Measurements from ENCODE around the gene ADAM11.

The ADAM11 gene

DNA sequence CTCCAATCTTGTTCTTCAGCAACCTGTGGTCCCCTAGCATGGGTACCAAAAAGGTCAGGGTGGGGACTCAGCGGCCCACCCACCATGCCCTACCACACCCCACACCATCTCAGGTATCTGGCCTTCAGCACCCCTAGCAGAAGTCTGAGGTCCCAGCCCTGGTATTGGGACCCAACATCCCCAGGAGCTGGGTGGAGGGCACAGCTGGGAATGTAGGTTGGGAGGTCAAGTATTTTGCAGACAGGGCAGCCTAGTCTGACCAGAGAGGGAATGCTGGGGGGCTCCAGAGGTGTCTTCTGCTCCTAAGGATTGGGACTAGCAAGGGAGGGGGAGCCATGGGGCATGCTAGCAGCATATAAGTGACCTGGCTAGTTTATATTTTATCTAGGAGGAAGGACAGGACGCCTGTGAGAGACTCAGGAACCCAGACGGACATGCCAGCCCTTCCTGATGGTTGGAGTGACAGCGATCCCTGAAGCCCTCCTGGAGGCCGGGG is 822 bp upstream of the ADAM11 start:
- DNase-seq, result no peak

DNA sequence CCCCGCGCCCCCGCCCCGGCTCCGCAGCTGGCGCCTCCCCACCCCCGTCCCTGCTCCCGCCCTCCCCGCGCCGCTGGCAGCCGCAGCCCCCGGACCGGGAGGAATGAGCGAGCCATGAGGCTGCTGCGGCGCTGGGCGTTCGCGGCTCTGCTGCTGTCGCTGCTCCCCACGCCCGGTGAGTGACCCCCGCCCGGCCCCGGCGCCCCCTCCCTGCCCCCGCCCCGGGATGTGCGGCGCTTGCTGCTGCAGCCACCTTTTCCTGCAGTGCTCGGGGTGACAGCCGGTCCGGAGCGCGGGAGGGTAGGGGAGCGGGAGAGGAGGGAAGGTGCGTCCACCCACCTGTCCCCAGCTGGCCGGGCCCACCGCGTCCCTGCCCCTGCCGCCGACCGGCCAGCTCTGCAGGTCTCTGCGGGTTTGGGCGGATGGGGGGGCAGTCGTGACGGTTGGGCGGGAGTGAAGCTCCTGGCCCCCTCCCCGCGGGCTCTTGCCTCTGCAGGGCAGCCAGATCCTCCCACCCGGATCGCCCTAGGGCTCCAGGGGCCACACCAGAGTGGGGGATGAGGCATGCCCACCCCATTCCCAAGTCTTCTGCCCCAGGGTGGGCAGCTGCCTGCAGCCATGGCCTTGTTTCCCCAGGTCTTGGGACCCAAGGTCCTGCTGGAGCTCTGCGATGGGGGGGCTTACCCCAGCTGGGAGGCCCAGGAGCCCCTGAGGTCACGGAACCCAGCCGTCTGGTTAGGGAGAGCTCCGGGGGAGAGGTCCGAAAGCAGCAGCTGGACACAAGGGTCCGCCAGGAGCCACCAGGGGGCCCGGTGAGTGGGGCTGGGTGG is 513 bp downstream of the ADAM11 start:
- DNase-seq, result no peak

GRCh38 chr17:44759916-44760243 is 1.1 kb downstream of the ADAM11 start:
- no peak for DNase-seq

DNA sequence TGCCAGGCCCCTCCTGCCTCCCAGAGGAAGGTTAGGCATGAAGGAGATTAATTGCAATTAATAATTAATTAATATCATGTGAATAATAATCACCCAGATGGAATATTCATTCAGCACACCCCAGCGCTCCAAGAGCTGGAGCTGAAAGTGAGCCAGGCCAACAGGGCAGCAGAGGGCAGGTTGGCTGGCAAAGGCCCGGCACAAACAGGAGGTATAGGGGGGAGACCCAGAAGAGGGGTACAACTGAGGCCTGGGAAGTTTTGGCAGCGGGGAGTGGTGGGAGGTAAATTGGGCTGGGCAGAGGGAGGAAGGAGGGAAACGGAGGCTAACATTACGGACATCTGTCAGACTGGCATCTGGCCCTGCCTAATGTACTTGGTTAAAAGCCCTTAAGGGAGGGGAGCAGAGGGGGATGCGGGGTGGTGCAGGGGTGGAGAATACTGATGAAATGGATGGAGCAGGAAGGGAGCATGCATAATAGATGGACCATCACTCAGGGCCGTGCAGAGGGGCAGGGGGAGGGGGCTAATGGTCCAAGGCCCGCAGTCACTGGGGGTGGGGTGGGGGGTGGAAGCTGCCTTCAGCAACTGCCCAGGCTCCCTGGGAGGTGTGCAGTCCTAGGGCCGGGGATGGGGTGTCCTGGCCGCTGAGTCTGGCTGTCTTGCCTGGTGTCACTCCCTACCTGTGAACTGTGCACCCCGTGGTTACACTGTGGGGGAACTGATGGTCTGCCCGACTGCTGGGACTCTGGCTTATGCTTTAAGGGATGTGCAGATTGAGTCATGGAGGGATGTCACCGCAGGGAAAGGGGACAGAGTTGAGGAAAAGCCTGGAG is 1.9 kb downstream of the ADAM11 start:
- DNase-seq, result no peak

DNA sequence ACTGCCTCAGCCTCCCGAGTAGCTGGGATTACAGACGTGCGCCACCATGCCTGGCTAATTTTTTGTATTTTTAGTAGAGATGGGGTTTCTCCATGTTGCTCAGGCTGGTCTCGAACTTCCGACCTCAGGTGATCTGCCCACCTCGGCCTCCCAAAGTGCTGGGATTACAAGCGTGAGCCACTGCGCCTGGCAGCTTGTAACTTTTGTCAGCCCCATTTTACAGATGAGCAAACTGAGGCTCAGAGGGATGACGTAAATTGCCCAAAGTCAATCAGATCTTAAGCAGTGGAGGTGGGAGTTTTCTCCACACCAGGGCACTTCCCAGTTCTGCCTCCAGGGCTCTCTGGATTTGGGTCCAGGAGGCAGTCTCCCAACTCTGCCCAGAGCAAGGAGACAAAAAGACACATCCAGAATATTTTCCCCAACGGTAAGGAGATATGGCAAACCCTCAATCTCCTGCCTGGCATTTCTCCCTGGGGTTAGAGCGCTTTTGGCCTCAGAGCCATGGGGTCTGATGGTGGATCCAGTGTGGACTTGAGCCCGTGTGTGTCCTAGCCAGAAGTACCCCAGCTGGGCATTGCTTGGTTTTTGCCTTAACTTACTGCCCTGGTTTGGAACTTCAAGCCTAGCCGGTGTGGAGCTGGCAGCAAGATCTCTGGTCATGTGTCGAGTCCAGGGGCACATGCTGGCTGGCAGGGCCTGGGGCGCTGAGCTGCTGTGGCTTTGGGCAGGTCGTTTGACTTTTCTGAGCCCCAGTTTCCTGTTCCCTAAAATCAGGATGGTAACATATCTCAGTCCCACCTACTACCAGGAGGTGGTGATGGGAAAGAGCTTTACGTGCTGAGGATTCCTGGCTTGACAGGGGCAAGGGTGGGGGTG is 3.4 kb downstream of the ADAM11 start:
- no peak for DNase-seq

DNA sequence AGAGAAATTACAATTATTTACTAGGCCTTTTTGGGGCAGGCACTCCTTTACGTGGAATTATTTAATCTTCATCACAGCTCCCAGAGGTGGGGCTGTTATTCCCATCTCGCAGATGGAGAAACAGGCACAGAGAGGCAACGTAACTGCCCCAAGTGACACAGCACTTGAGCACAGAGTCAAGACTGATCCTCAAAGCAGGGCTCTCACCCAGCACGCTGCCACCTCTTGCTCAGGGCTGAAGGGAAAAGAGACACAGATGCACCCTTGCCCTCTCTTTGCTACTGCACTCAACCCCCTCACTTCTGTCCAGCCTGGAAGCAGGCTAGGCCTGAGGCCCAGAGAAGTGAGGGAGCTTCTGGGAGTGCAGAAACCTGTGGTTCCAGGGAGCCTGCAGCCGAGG is 4.4 kb downstream of the ADAM11 start:
- DNase-seq, result no peak

- DNase-seq, result no peak
These were observed 7.2 kb downstream of the ADAM11 start for GRCh38 chr17:44765965-44766364.

- no peak for DNase-seq
These were observed 7.7 kb downstream of the ADAM11 start for GRCh38 chr17:44766409-44767038.

DNA sequence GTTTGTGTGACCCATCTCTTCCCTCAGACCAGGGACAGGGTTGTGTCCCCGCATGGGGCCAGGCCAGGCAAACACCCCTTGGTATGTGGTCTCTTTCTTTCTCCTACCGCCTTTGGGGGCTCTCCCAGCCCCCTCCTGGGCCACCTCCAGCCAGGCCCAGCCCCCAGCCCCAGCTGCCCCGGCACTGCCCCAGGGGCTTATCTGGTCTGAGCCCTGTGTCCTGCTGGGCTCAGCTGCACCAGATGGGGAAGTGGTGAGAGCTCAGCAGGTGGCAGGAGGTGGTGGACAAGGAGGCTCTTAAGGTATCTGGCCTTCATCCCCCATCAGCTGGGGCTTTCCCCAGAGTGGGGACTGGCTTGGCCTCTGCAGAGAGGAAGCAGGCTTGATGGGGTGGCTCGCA is 8.7 kb downstream of the ADAM11 start:
- DNase-seq, result no peak

GRCh38 chr17:44768505-44769142 is 9.8 kb downstream of the ADAM11 start:
- DNase-seq, result no peak

DNA sequence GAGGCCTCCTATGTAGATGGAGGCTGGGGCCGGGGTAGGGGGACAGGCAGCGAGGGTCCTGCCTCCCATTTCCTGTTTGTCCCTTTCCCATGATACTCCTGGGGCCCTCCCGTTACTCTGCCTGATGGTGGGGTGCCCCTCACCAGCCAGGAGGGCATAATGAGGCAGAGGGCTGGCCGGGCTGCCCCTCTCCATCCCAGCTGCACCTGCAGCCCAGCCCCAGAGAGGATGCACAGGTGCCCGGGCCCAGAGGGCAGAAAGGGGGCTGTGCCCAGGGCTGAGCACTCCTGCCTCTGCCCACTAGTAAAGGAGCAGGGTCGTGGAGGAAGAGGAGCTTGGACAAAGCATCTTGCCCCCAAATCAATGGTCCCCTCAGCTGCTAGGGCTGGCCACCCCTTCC is 10.4 kb downstream of the ADAM11 start:
- DNase-seq, result no peak

DNA sequence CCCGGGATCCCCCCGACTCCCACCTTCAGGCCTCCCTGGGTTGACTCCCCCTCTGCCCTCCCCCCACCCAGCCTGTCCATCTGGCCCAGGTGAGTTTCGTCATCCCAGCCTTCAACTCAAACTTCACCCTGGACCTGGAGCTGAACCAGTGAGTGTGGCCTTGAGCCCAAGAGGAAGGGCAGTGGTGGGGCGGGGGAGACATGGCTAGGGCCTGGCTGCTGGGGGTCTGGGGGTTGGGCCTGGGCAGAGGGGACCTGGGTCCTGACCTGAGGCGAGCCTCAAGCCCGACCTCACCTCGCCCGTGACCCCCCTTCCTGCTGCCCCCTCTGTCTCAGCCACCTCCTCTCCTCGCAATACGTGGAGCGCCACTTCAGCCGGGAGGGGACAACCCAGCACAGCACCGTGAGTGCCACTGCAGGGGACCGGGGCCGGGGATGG is 10.9 kb downstream of the ADAM11 start:
- DNase-seq, result no peak

DNA sequence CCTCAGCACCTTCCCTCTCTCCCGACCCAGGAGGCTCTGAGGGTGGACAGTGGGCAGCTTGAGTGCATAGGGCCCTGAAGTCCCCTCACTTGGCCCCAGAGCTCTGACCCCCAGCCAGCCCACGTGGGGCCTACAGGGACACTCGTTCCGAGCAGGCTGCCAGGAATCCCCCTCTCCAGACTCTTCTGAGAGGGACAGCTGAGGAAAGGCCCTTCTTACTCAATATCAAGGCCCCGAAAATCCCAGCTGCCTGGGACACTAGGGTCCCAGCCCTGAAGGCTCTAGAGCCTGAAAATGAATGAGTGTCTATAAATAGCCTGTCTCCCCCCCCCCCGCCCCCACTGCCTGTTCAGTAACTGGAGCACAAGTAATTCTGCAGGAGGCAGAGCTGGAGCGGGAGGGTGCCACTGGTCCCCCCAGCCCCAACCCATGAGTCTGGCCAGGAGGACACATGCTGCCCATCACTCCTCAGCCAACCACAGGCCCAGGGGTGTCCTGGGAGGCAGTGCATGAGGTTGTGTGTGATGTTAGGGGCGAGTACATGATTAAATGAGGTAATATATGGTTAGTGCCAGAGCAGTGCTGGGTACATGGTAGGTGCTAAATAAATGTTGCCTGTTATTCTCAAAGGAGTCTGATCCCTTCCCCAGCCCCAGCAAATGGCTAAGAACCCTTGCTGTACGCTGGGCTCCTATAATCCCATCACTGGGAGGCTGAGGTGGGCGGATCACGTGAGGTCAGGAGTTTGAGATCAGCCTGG is 11.6 kb downstream of the ADAM11 start:
- no peak for DNase-seq

DNA sequence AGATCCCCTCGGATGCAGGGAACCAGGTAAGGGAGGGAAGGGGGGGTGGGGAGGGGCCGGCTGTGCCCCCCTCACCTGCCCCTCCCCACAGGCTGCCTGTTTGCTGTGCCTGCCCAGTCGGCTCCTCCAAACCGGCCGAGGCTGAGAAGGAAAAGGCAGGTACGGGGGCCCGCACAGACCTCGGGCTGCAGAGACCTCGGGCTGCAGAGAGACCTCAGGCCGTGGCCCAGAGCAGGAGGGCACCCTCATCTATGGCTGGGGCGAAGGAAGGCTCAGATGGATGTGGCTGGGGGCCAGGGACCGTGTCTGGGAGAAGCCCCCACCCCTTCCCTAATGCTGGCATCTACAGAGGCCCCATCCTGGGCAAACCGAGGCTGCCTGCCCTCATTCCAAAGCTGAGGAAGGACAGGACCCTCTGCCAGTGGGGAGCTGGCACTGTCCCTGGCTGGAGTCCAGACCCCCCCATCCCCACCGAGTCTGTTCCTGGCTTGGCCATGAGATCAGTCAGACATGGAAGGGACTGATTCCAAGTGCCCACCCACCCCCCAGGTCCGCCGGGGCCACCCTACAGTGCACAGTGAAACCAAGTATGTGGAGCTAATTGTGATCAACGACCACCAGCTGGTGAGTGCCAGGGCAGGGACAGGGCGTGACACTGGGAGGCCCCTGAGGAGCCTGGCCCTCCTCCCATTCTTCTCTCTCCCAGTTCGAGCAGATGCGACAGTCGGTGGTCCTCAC is 13.7 kb downstream of the ADAM11 start:
- no peak for DNase-seq

GRCh38 chr17:44773140-44773539 is 14.4 kb downstream of the ADAM11 start:
- no peak for DNase-seq

DNA sequence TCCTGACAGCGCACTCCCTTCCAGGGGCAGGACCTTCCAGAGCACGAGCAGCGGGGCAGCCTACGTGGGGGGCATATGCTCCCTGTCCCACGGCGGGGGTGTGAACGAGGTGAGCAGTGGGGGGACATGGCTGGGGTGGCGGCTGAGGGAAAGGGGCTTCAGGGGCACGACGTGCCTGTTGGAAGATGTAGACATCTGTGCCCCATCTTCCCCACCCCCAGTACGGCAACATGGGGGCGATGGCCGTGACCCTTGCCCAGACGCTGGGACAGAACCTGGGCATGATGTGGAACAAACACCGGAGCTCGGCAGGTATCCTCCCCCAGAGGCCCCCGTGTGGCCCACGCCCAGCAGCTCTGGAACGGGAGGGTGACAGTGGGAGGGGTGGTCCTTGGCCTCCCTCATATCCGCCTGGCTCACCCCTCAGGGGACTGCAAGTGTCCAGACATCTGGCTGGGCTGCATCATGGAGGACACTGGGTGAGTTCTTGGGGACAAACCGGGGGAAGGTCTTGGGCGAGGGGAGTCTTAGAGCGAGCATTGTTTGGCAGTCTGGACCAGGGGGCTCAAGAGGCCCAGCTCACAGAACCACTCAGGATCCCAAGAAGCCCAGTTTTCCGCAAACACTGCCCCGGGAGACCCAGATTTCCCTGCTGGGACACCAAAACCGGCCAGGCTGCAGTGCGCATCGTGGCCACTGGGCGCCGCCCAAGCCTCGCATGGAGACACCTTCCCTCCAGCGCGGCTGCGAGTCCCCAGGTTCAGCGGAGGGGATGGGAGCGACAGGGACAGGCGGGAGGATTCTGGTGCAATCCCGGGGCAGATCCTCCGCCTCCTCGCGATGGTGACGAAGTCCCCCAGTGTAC is 15.7 kb downstream of the ADAM11 start:
- DNase-seq, result peak; percentile 86

DNA sequence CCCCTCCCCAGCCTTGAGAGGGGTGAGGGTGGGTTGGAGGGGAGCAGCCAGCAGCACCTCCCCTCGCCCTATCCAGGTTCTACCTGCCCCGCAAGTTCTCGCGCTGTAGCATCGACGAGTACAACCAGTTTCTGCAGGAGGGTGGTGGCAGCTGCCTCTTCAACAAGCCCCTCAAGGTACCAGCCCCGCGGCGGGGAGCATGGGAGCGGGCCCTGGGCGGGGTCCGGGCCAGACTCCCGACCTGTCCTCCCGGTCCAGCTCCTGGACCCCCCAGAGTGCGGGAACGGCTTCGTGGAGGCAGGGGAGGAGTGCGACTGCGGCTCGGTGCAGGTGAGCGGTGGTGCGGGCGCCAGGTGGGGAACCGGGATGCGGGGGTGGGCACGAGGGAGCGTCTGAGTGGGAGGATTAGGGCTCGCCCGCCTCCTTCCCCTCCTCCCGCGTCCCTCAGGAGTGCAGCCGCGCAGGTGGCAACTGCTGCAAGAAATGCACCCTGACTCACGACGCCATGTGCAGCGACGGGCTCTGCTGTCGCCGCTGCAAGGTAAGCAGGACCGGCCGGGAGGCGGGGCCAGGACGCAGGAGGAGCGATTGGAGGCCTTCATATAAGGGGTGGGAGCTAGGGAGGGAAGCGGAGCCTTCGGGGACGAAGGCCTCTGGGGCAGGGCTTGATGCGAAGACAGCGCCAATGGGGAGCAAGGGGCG is 16.5 kb downstream of the ADAM11 start:
- DNase-seq, result peak; percentile 91

All from right kidney (tissue), 1 donor.